HepG2 (cell line): ENCODE measurements around the gene SYNE2. TPM values are rescaled to one million over a fixed set of nuclear protein-coding genes. Genes with fewer than 3 reads are reported as not detected.

Source experiments
- ARNT ChIP-seq: fragments of 450-650 bp; IDR thresholded peaks from 2 replicates; pipeline ENCODE4 v1.6.1; 2017
- FOXA1 ChIP-seq, 2 experiments: fragments of 450-650 bp in 1 of 2; sonication (generic) in 1 of 2; formaldehyde crosslinking in 1 of 2; IDR thresholded peaks; 2 replicates each; pipeline versions ENCODE4 v1.4.0 to v1.6.1; 2016 to 2020; ENCODE audit warnings: missing genetic modification reagents in 1 of 2
- ZNF207 ChIP-seq: fragments of 450-650 bp; IDR thresholded peaks from 2 replicates; pipeline ENCODE4 v1.6.1; 2016; ENCODE audit warnings: antibody characterized with exemption, borderline replicate concordance
- polyA plus RNA-seq, 8 experiments: library from polyadenylated mRNA; depleted of rRNA in 3 of 8; stranded (reverse) in 7 of 8; unstranded in 1 of 8; fragments of >200 nt; fragmentation: Illumina TruSeq in 4 of 8; extraction: Trizol in 4 of 8; gene quantifications; 2 replicates each; pipeline versions ENCODE4 v1.2.1 to v1.2.3, GENCODE V29; 2011 to 2016; ENCODE audit warnings: low read depth in 4 of 8, missing spikeins in 1 of 8, mixed read lengths in 1 of 8; ENCODE audit not compliant: insufficient read depth in 1 of 8
- total RNA-seq, 5 experiments: library from RNA; depleted of rRNA; stranded (reverse); fragments of >200 nt; fragmentation: Illumina TruSeq; extraction: Trizol; gene quantifications; 2 replicates each; pipeline ENCODE4 v1.2.3, GENCODE V29; 2016; ENCODE audit warnings: low read depth in 1 of 5
- TF ChIP-seq, protein P1 (sequence below): sonication (generic); formaldehyde crosslinking; IDR thresholded peaks from 2 replicates; pipeline ENCODE4 v1.4.0; 2020; ENCODE audit warnings: missing genetic modification reagents, borderline replicate concordance
- TF ChIP-seq, protein P2 (sequence below): sonication (generic); formaldehyde crosslinking; IDR thresholded peaks from 2 replicates; pipeline ENCODE4 v1.4.0; 2020; ENCODE audit warnings: missing genetic modification reagents, low read depth, mild to moderate bottlenecking, borderline replicate concordance
- TF ChIP-seq, protein P3 (sequence below): sonication (generic); formaldehyde crosslinking; IDR thresholded peaks from 2 replicates; pipeline ENCODE4 v1.4.0; 2020; ENCODE audit warnings: missing genetic modification reagents
- TF ChIP-seq, protein P4 (sequence below): IDR thresholded peaks from 2 replicates; pipeline ENCODE4 v1.6.1; 2018; ENCODE audit warnings: missing genetic modification reagents
- TF ChIP-seq, protein P5 (sequence below): sonication (generic); formaldehyde crosslinking; conservative IDR thresholded peaks from 2 replicates; pipeline ENCODE4 v1.4.0; 2020; ENCODE audit warnings: missing genetic modification reagents

SYNE2 gene
- total and polyA plus RNA-seq, 2 of the 13 experiments (the other 11 are each of a cell fraction or from before 2014, with no cell fraction given), result 6.2 to 13.3 TPM

DNA sequence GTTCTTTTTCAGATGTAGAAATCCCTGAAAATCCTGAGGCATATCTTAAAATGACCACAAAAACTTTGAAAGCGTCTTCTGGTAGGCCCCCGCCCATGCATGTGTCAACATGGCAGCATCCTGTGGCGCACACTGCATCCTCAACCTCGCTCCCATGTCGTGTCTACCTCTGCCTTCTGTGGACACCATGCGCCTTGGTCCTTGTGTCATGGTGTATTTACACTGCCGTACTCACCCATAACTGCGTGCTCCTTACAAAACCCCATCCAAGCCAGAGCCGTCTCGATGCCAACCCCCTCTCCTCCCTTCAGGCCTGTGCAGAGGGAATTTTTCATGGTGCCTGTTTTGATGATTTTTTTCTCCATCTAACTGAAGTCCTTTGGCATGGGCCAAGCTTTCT, 362.5 kb downstream of the SYNE2 start (continued):
- TF ChIP-seq, protein P1, sequence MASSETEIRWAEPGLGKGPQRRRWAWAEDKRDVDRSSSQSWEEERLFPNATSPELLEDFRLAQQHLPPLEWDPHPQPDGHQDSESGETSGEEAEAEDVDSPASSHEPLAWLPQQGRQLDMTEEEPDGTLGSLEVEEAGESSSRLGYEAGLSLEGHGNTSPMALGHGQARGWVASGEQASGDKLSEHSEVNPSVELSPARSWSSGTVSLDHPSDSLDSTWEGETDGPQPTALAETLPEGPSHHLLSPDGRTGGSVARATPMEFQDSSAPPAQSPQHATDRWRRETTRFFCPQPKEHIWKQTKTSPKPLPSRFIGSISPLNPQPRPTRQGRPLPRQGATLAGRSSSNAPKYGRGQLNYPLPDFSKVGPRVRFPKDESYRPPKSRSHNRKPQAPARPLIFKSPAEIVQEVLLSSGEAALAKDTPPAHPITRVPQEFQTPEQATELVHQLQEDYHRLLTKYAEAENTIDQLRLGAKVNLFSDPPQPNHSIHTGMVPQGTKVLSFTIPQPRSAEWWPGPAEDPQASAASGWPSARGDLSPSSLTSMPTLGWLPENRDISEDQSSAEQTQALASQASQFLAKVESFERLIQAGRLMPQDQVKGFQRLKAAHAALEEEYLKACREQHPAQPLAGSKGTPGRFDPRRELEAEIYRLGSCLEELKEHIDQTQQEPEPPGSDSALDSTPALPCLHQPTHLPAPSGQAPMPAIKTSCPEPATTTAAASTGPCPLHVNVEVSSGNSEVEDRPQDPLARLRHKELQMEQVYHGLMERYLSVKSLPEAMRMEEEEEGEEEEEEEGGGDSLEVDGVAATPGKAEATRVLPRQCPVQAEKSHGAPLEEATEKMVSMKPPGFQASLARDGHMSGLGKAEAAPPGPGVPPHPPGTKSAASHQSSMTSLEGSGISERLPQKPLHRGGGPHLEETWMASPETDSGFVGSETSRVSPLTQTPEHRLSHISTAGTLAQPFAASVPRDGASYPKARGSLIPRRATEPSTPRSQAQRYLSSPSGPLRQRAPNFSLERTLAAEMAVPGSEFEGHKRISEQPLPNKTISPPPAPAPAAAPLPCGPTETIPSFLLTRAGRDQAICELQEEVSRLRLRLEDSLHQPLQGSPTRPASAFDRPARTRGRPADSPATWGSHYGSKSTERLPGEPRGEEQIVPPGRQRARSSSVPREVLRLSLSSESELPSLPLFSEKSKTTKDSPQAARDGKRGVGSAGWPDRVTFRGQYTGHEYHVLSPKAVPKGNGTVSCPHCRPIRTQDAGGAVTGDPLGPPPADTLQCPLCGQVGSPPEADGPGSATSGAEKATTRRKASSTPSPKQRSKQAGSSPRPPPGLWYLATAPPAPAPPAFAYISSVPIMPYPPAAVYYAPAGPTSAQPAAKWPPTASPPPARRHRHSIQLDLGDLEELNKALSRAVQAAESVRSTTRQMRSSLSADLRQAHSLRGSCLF (CRISPR knock-in tag), result no peak
- TF ChIP-seq, protein P2, sequence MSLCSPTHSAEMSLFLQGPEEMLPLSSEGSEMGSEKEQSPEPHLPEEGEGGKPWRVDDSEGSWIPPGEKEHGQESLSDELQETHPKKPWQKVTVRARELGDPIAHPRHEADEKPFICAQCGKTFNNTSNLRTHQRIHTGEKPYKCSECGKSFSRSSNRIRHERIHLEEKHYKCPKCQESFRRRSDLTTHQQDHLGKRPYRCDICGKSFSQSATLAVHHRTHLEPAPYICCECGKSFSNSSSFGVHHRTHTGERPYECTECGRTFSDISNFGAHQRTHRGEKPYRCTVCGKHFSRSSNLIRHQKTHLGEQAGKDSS (CRISPR knock-in tag), result no peak
- TF ChIP-seq ZNF207, result no peak
- TF ChIP-seq, protein P3, sequence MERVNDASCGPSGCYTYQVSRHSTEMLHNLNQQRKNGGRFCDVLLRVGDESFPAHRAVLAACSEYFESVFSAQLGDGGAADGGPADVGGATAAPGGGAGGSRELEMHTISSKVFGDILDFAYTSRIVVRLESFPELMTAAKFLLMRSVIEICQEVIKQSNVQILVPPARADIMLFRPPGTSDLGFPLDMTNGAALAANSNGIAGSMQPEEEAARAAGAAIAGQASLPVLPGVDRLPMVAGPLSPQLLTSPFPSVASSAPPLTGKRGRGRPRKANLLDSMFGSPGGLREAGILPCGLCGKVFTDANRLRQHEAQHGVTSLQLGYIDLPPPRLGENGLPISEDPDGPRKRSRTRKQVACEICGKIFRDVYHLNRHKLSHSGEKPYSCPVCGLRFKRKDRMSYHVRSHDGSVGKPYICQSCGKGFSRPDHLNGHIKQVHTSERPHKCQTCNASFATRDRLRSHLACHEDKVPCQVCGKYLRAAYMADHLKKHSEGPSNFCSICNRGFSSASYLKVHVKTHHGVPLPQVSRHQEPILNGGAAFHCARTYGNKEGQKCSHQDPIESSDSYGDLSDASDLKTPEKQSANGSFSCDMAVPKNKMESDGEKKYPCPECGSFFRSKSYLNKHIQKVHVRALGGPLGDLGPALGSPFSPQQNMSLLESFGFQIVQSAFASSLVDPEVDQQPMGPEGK, result no peak
- TF ChIP-seq ARNT, result no peak
- TF ChIP-seq, protein P4, sequence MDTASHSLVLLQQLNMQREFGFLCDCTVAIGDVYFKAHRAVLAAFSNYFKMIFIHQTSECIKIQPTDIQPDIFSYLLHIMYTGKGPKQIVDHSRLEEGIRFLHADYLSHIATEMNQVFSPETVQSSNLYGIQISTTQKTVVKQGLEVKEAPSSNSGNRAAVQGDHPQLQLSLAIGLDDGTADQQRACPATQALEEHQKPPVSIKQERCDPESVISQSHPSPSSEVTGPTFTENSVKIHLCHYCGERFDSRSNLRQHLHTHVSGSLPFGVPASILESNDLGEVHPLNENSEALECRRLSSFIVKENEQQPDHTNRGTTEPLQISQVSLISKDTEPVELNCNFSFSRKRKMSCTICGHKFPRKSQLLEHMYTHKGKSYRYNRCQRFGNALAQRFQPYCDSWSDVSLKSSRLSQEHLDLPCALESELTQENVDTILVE (CRISPR knock-in tag), result no peak
- TF ChIP-seq FOXA1 (IDR thresholded peaks at IDR 0.05), result no peak
- TF ChIP-seq FOXA1 (CRISPR knock-in tag; IDR thresholded peaks at IDR 0.05), result no peak
- TF ChIP-seq, protein P5, sequence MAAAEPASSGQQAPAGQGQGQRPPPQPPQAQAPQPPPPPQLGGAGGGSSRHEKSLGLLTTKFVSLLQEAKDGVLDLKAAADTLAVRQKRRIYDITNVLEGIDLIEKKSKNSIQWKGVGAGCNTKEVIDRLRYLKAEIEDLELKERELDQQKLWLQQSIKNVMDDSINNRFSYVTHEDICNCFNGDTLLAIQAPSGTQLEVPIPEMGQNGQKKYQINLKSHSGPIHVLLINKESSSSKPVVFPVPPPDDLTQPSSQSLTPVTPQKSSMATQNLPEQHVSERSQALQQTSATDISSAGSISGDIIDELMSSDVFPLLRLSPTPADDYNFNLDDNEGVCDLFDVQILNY (CRISPR knock-in tag), result no peak
